NCI-H1930 (cell line): ENCODE results near the gene HOGA1.
"Not testable (repeated sequence)": the region's sequence is repeated elsewhere in the genome, so short reads cannot be mapped to it uniquely, and the experiment has no call there.

Experiments used
- DNase-seq, 2 experiments: peaks; one replicate each; lab custom pipeline; 2025; lab: John Stamatoyannopoulos, UW

The HOGA1 gene

DNA sequence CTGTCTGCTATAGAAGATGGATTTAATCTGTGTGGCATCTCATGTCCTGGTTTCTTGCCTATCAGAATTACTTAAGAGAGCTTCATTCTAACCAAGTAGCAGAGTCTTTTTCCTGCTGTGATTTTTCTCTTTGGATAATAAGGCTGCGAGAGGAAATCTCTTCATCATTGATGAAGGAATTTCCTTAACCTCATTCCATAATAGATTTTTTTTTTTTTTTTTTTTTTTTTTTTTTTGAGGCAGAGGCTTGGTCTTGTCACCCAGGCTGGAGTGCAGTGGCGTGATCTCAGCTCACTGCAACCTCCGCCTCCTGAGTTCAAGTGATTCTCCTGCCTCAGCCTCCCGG lies 65.2 kb downstream of the HOGA1 start:
- not testable (repeated sequence) for DNase-seq

- no peak for DNase-seq
Observed at GRCh38 chr10:97650726-97651125, 66.5 kb downstream of the HOGA1 start.

GRCh38 chr10:97651773-97652172 lies 67.6 kb downstream of the HOGA1 start:
- DNase-seq = no peak

GRCh38 chr10:97656777-97657176 lies 72.6 kb downstream of the HOGA1 start:
- no peak for DNase-seq

GRCh38 chr10:97659589-97659988 lies 75.4 kb downstream of the HOGA1 start:
- no peak for DNase-seq
